HUES64 (cell line): ENCODE data around the gene EPS15. TPM values are rescaled to one million over a fixed set of nuclear protein-coding genes. Genes with fewer than 3 reads are reported as not detected.
"Not testable (repeated sequence)": the region's sequence is repeated elsewhere in the genome, so short reads cannot be mapped to it uniquely, and the experiment has no call there.

ENCODE experiments used
- H3K27ac ChIP-seq: 2 replicates; pipeline ENCODE4 v1.7.0; 2013; ENCODE audit warnings: low read depth, low read length, inconsistent platforms
- H3K27me3 ChIP-seq: 2 replicates; pipeline ENCODE4 v1.6.1; 2013; ENCODE audit warnings: mild to moderate bottlenecking, low read length; ENCODE audit not compliant: insufficient read depth
- H3K36me3 ChIP-seq: 2 replicates; pipeline ENCODE4 v1.6.1; 2013; ENCODE audit warnings: mild to moderate bottlenecking, low read length; ENCODE audit not compliant: insufficient read depth
- H3K4me1 ChIP-seq: 2 replicates; pipeline ENCODE4 v1.6.1; 2013; ENCODE audit warnings: mild to moderate bottlenecking, low read length, moderate library complexity; ENCODE audit not compliant: insufficient read depth
- H3K4me3 ChIP-seq: 2 replicates; pipeline ENCODE4 v1.5.1; 2013; ENCODE audit warnings: mild to moderate bottlenecking, low read length, moderate library complexity
- H3K9ac ChIP-seq: 2 replicates; pipeline ENCODE4 v1.6.1; 2013; ENCODE audit warnings: mild to moderate bottlenecking, low read depth, low read length
- H3K9me3 ChIP-seq: 2 replicates; pipeline ENCODE4 v1.6.1; 2013; ENCODE audit warnings: low read depth, low read length; ENCODE audit not compliant: insufficient read depth
- WGBS: fragments of 150-250, 120-280 bp; methylation state at CpG from one replicate; pipeline ENCODE4 v1.1.7; 2013; ENCODE audit warnings: missing lambda C conversion rate; 5-methylcytosine and 5-hydroxymethylcytosine counted together
- polyA plus RNA-seq, 2 experiments: library from polyadenylated mRNA; stranded (reverse); fragments of 50-300 nt; gene quantifications; one replicate each; pipeline ENCODE4 v1.2.3, GENCODE V29; 2013

Gene EPS15
- 18.1 TPM for polyA plus RNA-seq (2013, experiment 1 of 2)
- 25.6 TPM for polyA plus RNA-seq (2013, experiment 2 of 2)

- Histone ChIP-seq H3K9ac (peak within 1 kb of the TSS; percentile 88), H3K36me3 (no peaks in the 10 kb centered on the region), H3K9me3 (no peaks in the 10 kb centered on the region), H3K4me1 (peaks cover 18% of the 10 kb centered on the region), H3K4me3 (peak within 1 kb of the TSS; percentile 81), H3K27ac (peak within 1 kb of the TSS; percentile 89; the same call in 1 of the 2 replicates), H3K27me3 (no peaks in the 10 kb centered on the region)
- WGBS, result 2% methylated on average over 41 of the region's 56 CpGs
These were observed at the start of gene EPS15 for GRCh38 chr1:51519048-51519864. TSS of gene EPS15 (minus strand) at chr1:51519266. CDS start at chr1:51519231, 35 bp downstream.

GRCh38 chr1:51568231-51568935 is 49.3 kb upstream of the EPS15 start:
- Histone ChIP-seq H3K27ac (no peak overlapping the region), H3K27me3 (no peaks in the 10 kb centered on the region), H3K9ac (no peak overlapping the region), H3K4me3 (no peak overlapping the region), H3K9me3 (no peaks in the 10 kb centered on the region), H3K4me1 (peaks cover 26% of the 10 kb centered on the region), H3K36me3 (no peaks in the 10 kb centered on the region)
- WGBS, result 91% methylated on average over 7 of the region's 7 CpGs

- Histone ChIP-seq H3K9ac (no peak overlapping the region), H3K36me3 (no peaks in the 10 kb centered on the region), H3K27me3 (no peaks in the 10 kb centered on the region), H3K27ac (no peak overlapping the region), H3K4me3 (no peak overlapping the region), H3K9me3 (no peaks in the 10 kb centered on the region), H3K4me1 (peaks cover 26% of the 10 kb centered on the region)
These were observed 48.6 kb upstream of the EPS15 start for GRCh38 chr1:51567653-51568052.

GRCh38 chr1:51566260-51566659 is 47.2 kb upstream of the EPS15 start:
- H3K27me3 ChIP-seq, result no peaks in the 10 kb centered on the region
- no peak overlapping the region for H3K4me3 ChIP-seq
- no peak overlapping the region for H3K27ac ChIP-seq
- no peaks in the 10 kb centered on the region for H3K9me3 ChIP-seq
- H3K4me1 ChIP-seq, result peaks cover 18% of the 10 kb centered on the region
- 78% methylated on average over 3 of the region's 3 CpGs for WGBS
- H3K36me3 ChIP-seq, result no peaks in the 10 kb centered on the region
- H3K9ac ChIP-seq, result no peak overlapping the region

- H3K27me3 ChIP-seq, result no peaks in the 10 kb centered on the region
- H3K4me1 ChIP-seq, result peaks cover 11% of the 10 kb centered on the region
- H3K9me3 ChIP-seq, result no peaks in the 10 kb centered on the region
- H3K9ac ChIP-seq, result no peak overlapping the region
- H3K27ac ChIP-seq, result no peak overlapping the region
- no peaks in the 10 kb centered on the region for H3K36me3 ChIP-seq
- 46% methylated on average over 2 of the region's 2 CpGs for WGBS
- no peak overlapping the region for H3K4me3 ChIP-seq
These were observed 45.9 kb upstream of the EPS15 start for GRCh38 chr1:51565009-51565408.

GRCh38 chr1:51564124-51564523 is 45.1 kb upstream of the EPS15 start:
- Histone ChIP-seq H3K36me3 (no peaks in the 10 kb centered on the region), H3K27ac (no peak overlapping the region), H3K27me3 (no peaks in the 10 kb centered on the region), H3K4me1 (peaks cover 11% of the 10 kb centered on the region), H3K4me3 (no peak overlapping the region), H3K9ac (no peak overlapping the region), H3K9me3 (no peaks in the 10 kb centered on the region)

GRCh38 chr1:51561702-51562101 is 42.6 kb upstream of the EPS15 start:
- H3K9ac ChIP-seq, result no peak overlapping the region
- H3K36me3 ChIP-seq, result no peaks in the 10 kb centered on the region
- no peak overlapping the region for H3K27ac ChIP-seq
- WGBS, result 100% methylated on average over 1 of the region's 1 CpG
- H3K4me3 ChIP-seq, result no peak overlapping the region
- no peaks in the 10 kb centered on the region for H3K27me3 ChIP-seq
- H3K4me1 ChIP-seq, result peaks cover 18% of the 10 kb centered on the region
- H3K9me3 ChIP-seq, result no peaks in the 10 kb centered on the region

GRCh38 chr1:51560895-51561294 is 41.8 kb upstream of the EPS15 start:
- not testable (repeated sequence) for H3K27ac ChIP-seq, H3K9ac ChIP-seq, H3K4me3 ChIP-seq, H3K9me3 ChIP-seq, H3K36me3 ChIP-seq, H3K27me3 ChIP-seq
- peaks cover 18% of the 10 kb centered on the region for H3K4me1 ChIP-seq
- 94% methylated on average over 8 of the region's 8 CpGs for WGBS

GRCh38 chr1:51560034-51560433 is 41.0 kb upstream of the EPS15 start:
- WGBS, result 91% methylated on average over 6 of the region's 6 CpGs

GRCh38 chr1:51559501-51559900 is 40.4 kb upstream of the EPS15 start:
- H3K9ac ChIP-seq, result peak overlapping the region; percentile 12; the same call in 1 of the 2 replicates
- no peaks in the 10 kb centered on the region for H3K9me3 ChIP-seq
- H3K4me1 ChIP-seq, result peaks cover 18% of the 10 kb centered on the region
- no peak overlapping the region for H3K4me3 ChIP-seq
- no peaks in the 10 kb centered on the region for H3K27me3 ChIP-seq
- peak overlapping the region; percentile 13; the same call in 1 of the 2 replicates for H3K27ac ChIP-seq
- H3K36me3 ChIP-seq, result no peaks in the 10 kb centered on the region

More at GRCh38 chr1:51560034-51560433, 41.0 kb upstream of the EPS15 start:
- Histone ChIP-seq H3K9ac (no peak overlapping the region), H3K27ac (no peak overlapping the region), H3K27me3 (no peaks in the 10 kb centered on the region), H3K4me3 (no peak overlapping the region), H3K4me1 (peaks cover 18% of the 10 kb centered on the region), H3K9me3 (no peaks in the 10 kb centered on the region), H3K36me3 (no peaks in the 10 kb centered on the region)

- Histone ChIP-seq H3K9ac (peak overlapping the region; percentile 34; the same call in 1 of the 2 replicates), H3K9me3 (no peaks in the 10 kb centered on the region), H3K4me1 (peaks cover 18% of the 10 kb centered on the region), H3K36me3 (no peaks in the 10 kb centered on the region), H3K27ac (peak overlapping the region; percentile 29; the same call in 1 of the 2 replicates), H3K27me3 (no peaks in the 10 kb centered on the region), H3K4me3 (no peak overlapping the region)
- WGBS, result 83% methylated on average over 3 of the region's 3 CpGs
These were observed 40.0 kb upstream of the EPS15 start for GRCh38 chr1:51559064-51559500.
